GM12875 (cell line): ENCODE data around the gene BZW1.

Experiments used
- H3K4me3 ChIP-seq: one replicate; pipeline ENCODE4 v1.5.1; 2011; ENCODE audit warnings: low read depth, low read length, control low read depth
- CTCF ChIP-seq: IDR thresholded peaks from 2 replicates; pipeline ENCODE4 v1.5.1; 2011; ENCODE audit warnings: low read depth, mild to moderate bottlenecking, control low read depth, inconsistent platforms, low read length, moderate library complexity, borderline replicate concordance; ENCODE audit not compliant: insufficient read depth

Gene BZW1

GRCh38 chr2:200770847-200771246, 40.9 kb upstream of the BZW1 start:
- no peak for TF ChIP-seq CTCF
- H3K4me3 ChIP-seq: no peak overlapping the region

GRCh38 chr2:200772620-200773019, 39.1 kb upstream of the BZW1 start:
- no peak overlapping the region for H3K4me3 ChIP-seq
- TF ChIP-seq CTCF: no peak

- no peak for TF ChIP-seq CTCF
Measured at GRCh38 chr2:200773083-200773482, 38.6 kb upstream of the BZW1 start.

GRCh38 chr2:200774920-200775319, 36.8 kb upstream of the BZW1 start:
- no peak overlapping the region for H3K4me3 ChIP-seq

More at GRCh38 chr2:200773083-200773482, 38.6 kb upstream of the BZW1 start:
- no peak overlapping the region for H3K4me3 ChIP-seq

GRCh38 chr2:200777275-200777674, 34.4 kb upstream of the BZW1 start:
- no peak overlapping the region for H3K4me3 ChIP-seq

More at GRCh38 chr2:200774920-200775319, 36.8 kb upstream of the BZW1 start:
- no peak for TF ChIP-seq CTCF

GRCh38 chr2:200778038-200778437, 33.7 kb upstream of the BZW1 start:
- no peak for TF ChIP-seq CTCF
- H3K4me3 ChIP-seq: no peak overlapping the region

More at GRCh38 chr2:200777275-200777674, 34.4 kb upstream of the BZW1 start:
- TF ChIP-seq CTCF: no peak

- no peak overlapping the region for H3K4me3 ChIP-seq
- no peak for TF ChIP-seq CTCF
Measured at GRCh38 chr2:200779214-200779613, 32.5 kb upstream of the BZW1 start.
